Sigmoid colon (tissue), 3 donors: ENCODE data around the gene CUX1.

ENCODE experiments used
- CTCF ChIP-seq, 4 experiments: fragments of 450-650 bp in 3 of 4; fragments of 200-600 bp in 1 of 4; IDR thresholded peaks; one replicate each; pipeline ENCODE4 v1.5.1; 2016 to 2019; ENCODE audit warnings: antibody characterized with exemption in 4 of 4, mild to moderate bottlenecking in 3 of 4, moderate library complexity in 2 of 4
- POLR2A ChIP-seq, 2 donors: fragments of 450-650 bp; IDR thresholded peaks; one replicate each; pipeline ENCODE4 v1.6.1; 2016; ENCODE audit warnings: antibody characterized with exemption in 2 of 2, mild to moderate bottlenecking in 2 of 2, moderate library complexity in 2 of 2

- no peak for TF ChIP-seq CTCF (IDR thresholded peaks at IDR 0.05)
- TF ChIP-seq POLR2A (IDR thresholded peaks at IDR 0.05), result no peak
Observed at GRCh38 chr7:102302025-102302424, 484.6 kb downstream of the CUX1 start.
